Measurements from ENCODE around the gene TMEM109.
"Not testable (repeated sequence)": the region's sequence is repeated elsewhere in the genome, so short reads cannot be mapped to it uniquely, and the experiment has no call there.

The TMEM109 gene

GRCh38 chr11:60905551-60906113, 8.3 kb upstream of the TMEM109 start:
- Histone ChIP-seq H3K4me3 (replicated peaks; ENCODE audit: low read depth, low read length) (peak overlapping the region; percentile 93), H3K36me3 (ENCODE audit: control insufficient read depth, insufficient read depth, low read length) (peaks cover 20% of the 10 kb centered on the region), H3K27me3 (replicated peaks; ENCODE audit: control insufficient read depth, insufficient read depth, low read length) (no peaks in the 10 kb centered on the region)
- DNase-seq (ENCODE audit: extremely low read depth, insufficient read length), result no peak
- no peak for TF ChIP-seq CTCF (IDR thresholded peaks at IDR 0.05; ENCODE audit: insufficient read depth, low read length, poor library complexity, severe bottlenecking)

- no peak for TF ChIP-seq CTCF (IDR thresholded peaks at IDR 0.05; ENCODE audit: insufficient read depth, low read length, poor library complexity, severe bottlenecking)
- Histone ChIP-seq H3K27me3 (replicated peaks; ENCODE audit: control insufficient read depth, insufficient read depth, low read length) (no peaks in the 10 kb centered on the region), H3K4me3 (replicated peaks; ENCODE audit: low read depth, low read length) (peak within 1 kb of the TSS; percentile 93), H3K36me3 (ENCODE audit: control insufficient read depth, insufficient read depth, low read length) (peaks cover 14% of the 10 kb centered on the region)
- DNase-seq (ENCODE audit: extremely low read depth, insufficient read length), result peak; percentile 95
Measured at GRCh38 chr11:60906132-60906972, 7.6 kb upstream of the TMEM109 start, which contains the start of gene PRPF19. PRPF19 (minus strand) TSS chr11:60906585; CDS start chr11:60906382, 203 bp downstream.

GRCh38 chr11:60908803-60909202, 5.2 kb upstream of the TMEM109 start:
- Histone ChIP-seq H3K36me3 (ENCODE audit: control insufficient read depth, insufficient read depth, low read length) (no peaks in the 10 kb centered on the region), H3K4me3 (replicated peaks; ENCODE audit: low read depth, low read length) (no peak overlapping the region), H3K27me3 (replicated peaks; ENCODE audit: control insufficient read depth, insufficient read depth, low read length) (no peaks in the 10 kb centered on the region)
- no peak for DNase-seq (ENCODE audit: extremely low read depth, insufficient read length)
- TF ChIP-seq CTCF (IDR thresholded peaks at IDR 0.05; ENCODE audit: insufficient read depth, low read length, poor library complexity, severe bottlenecking), result no peak

GRCh38 chr11:60909680-60910280, 4.2 kb upstream of the TMEM109 start:
- not testable (repeated sequence) for H3K4me3 ChIP-seq (replicated peaks; ENCODE audit: low read depth, low read length); H3K36me3 ChIP-seq (ENCODE audit: control insufficient read depth, insufficient read depth, low read length); H3K27me3 ChIP-seq (replicated peaks; ENCODE audit: control insufficient read depth, insufficient read depth, low read length); DNase-seq (ENCODE audit: extremely low read depth, insufficient read length)

GRCh38 chr11:60910281-60910687, 3.7 kb upstream of the TMEM109 start:
- Histone ChIP-seq H3K27me3 (replicated peaks; ENCODE audit: control insufficient read depth, insufficient read depth, low read length) (no peaks in the 10 kb centered on the region), H3K4me3 (replicated peaks; ENCODE audit: low read depth, low read length) (no peak overlapping the region), H3K36me3 (ENCODE audit: control insufficient read depth, insufficient read depth, low read length) (no peaks in the 10 kb centered on the region)
- no peak for TF ChIP-seq CTCF (IDR thresholded peaks at IDR 0.05; ENCODE audit: insufficient read depth, low read length, poor library complexity, severe bottlenecking)
- peak; percentile 83 for DNase-seq (ENCODE audit: extremely low read depth, insufficient read length)
